Activated effector memory CD4-positive, alpha-beta T cell treated with Interleukin-2 at 50 U/mL for 16 hours (primary cell): Measurements from ENCODE around the gene TMEM101.
"Not testable (repeated sequence)": the region's sequence is repeated elsewhere in the genome, so short reads cannot be mapped to it uniquely, and the experiment has no call there.

ENCODE experiments used
- DNase-seq: peaks from one replicate; pipeline ENCODE4 v3.0.0-alpha.2; 2020

TMEM101 gene

DNA sequence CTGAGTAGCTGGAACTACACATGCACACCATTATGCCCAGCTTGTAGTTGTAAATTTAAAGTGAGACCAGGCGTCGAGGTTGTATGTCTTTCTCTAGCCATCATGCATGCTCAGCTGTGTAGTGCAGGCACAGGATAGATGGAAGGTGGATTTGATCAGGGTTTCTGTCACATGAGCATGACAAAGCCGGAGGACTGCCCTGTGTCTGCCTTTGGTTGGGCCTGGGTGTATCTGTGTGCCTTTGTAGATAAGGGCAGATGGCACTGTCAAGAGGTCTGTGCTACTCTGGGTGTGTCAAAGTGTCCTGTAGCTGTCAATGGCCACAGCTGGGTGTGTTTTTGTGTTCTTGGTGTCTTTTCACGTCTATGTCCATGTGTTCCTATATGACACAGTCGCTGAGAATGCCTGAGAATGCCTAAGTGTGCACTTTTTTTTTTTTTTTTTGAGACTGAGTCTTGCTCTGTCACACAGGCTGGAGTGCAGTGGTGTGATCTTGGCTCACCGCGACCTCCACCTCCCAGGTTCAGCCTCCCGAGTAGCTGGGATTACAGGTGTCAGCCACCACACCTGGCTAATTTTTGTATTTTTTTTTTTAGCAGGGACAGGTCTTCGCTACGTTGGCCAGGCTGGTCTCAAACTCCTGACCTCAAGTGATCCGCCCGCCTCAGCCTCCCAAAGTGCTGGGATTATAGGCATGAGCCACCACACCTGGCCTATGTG is 14.5 kb downstream of the TMEM101 start:
- DNase-seq, result no peak

DNA sequence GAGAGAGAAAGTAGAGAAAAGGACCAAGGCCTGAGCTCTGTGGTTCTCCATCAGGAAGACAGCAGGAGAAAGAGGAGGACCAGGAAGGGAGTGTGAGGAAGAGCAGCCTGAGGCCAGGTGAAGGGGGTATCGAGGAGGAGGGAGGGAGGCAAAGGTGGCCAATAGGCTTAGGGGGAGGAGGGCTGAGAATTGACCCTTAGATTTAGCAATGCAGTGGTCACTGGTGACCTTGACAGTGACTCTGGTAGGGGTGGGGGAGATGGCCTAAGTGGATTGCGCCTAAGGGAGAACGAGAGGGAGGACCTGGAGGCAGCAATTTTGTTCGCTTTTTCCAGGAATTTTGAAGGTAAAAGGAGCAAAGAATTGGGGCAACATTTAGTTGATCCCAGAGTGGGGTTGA is 15.7 kb downstream of the TMEM101 start:
- no peak for DNase-seq

DNA sequence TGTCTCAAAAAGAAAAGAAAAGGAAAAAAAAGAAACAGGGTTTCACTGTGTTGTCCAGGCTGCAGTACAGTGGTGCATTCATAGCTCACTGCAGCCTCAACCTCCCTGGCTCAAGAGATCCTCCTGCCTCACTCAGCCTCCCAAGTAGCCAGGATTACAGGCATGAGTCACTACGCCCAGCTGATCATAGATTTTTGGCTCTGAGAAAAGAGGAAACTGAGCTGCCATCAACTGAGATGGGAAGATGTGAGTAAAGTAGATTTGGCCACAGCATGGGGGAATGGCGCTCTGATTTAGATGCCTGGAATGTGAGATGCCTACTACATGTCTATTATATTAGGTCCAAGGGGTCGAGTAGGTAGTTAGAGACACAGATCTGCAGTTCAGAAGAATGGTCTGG is 16.2 kb downstream of the TMEM101 start:
- no peak for DNase-seq

DNA sequence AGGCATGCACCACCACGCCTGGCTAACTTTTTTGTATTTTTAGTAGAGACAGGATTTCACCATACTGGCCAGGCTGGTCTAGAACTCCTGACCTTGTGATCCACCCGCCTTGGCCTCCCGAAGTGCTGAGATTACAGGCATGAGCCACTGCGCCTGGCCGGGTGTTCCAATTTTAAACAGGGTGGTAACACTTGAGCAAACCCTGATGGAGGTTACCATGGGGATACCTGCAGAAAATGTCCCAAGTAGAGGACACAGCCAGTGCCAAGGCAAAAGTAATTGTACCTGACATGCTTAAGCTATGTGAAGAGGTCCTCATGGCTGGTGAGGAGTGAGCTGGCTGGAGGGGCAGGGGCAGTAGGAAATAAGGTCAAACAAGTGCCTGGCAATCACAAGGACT is 17.6 kb downstream of the TMEM101 start:
- DNase-seq, result not testable (repeated sequence)

DNA sequence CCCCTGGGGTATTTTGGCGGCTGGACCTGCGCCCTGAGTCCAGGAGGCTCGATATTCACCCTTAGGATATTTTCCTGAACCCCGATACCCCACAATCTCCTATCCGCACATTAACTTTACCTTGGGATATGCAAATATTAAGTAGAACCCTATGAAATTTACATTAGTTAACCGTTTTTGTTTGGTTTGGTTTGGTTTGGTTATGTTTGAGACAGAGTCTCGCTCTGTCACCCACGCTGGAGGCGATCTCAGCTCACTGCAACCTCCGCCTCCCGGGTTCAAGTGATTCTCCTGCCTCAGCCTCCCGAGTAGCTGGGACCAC is 19.7 kb downstream of the TMEM101 start:
- no peak for DNase-seq

DNA sequence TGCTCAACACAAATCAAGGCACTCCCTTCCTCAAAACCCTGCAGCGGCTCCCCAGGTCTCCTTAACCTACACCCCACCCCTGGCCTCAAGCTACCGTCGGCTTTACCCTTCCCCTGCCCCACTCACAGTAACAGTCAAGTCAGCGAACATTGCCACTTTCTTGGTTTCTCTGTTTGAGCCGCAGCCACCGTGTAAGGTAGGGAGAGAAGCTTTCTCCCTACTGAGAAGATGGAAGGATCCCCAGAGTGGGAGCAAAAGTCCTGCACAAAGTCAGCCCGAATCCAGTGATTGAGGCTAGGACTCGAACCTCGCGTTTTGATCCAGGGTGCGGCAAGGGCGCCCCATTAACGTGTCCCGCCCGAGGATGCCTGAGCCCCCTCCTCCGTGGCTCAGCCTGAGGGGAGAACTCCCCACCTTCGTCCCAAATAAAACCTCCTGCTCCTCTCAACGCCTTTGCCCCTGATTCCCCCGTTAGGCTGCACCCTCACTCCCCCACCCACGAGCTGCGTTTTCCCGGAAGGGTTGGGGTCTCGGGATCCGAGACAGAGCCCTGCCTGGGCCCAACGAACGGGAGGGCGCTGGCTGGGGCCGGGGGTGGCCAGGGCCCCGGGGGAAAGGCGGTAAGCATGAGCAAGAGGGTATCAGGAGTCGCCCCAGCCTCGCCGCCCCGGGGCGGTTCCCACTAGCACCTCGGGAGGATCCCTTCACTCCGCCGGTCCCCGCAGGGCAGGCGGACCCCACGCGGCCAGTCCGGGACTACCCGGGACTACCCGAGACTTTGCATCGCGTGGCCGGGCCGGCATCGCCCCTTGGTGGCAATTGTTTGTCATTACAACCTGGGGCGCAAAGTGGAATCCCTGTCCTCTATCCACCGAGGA is 20.3 kb downstream of the TMEM101 start:
- DNase-seq, result peak; percentile 45

DNA sequence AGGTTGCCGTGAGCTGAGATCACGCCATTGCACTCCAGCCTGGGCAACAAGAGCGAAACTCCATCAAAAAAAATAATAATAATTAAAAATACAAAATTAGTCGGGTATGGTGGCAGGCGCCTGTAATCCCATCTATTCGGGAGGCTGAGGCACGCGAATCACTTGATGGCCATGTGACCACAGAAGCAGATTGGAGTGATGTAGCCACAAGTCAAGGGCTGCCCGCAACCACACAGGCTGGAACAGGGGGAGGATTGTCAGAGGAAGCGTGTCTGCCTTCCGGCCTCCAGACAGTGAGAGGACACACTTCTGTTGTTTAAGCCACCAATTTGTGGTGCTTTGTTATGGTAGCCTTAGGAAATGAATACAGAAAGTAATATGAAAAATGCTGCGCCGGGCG is 22.1 kb downstream of the TMEM101 start:
- no peak for DNase-seq

DNA sequence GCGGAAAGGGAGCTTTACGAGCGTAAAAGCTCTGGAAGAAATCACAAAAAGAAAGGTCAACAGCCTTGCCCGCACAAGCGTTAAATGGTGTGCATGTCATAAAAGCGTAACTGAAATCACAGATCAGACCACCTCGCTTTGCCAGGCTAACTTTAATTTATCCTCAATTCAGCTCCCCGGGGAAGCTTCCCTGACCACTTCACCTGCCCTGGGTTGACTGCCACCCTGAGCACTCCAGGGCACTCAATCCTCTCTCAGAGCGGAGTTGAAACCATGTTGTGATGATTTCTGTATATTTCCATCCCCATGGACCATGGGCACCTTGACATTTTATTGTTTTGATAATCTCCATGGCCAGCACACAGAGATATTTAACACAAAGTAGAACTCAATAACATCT is 26.5 kb downstream of the TMEM101 start:
- no peak for DNase-seq

DNA sequence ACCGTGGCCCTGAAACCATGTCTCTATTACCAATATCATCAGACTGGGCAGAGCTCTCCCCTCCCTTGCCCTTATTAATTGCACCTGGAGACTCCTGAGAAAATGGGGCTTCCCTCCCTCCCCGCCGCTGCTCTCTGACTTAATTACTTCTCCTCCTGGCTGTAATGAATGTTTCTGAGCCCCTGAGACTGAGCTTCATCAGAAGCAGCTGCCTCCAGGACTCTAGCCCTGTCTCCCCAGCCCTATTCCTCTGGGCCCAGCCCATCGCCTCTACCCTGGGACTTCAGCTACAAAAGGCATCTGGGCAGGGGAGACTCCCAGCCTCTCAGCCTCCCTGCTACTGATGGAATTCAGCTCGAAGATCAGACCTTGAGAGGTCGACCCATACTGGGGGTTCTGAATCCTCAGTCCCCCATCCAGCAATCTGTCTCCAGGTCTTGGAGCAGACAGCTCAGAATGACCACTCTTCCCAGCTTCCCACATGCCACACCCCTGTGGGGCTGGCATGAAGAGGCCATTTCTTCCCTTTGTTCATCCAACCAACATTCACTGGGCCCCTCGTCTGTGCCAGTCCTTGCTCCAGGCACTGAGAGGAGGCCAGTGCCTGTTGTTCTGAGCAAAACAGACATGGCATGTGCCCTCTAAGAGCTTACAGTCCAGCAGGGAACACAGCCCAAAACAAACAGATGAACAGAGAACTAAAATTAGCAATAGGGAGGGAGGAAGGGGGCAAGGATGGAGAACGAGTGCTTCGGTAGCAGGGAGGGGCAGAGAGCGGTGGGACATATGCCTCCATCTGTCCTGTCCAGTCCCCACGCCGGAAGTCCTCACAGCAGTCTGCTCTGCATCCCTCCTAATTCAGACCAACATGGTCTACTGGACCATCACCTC is 27.4 kb downstream of the TMEM101 start:
- no peak for DNase-seq

DNA sequence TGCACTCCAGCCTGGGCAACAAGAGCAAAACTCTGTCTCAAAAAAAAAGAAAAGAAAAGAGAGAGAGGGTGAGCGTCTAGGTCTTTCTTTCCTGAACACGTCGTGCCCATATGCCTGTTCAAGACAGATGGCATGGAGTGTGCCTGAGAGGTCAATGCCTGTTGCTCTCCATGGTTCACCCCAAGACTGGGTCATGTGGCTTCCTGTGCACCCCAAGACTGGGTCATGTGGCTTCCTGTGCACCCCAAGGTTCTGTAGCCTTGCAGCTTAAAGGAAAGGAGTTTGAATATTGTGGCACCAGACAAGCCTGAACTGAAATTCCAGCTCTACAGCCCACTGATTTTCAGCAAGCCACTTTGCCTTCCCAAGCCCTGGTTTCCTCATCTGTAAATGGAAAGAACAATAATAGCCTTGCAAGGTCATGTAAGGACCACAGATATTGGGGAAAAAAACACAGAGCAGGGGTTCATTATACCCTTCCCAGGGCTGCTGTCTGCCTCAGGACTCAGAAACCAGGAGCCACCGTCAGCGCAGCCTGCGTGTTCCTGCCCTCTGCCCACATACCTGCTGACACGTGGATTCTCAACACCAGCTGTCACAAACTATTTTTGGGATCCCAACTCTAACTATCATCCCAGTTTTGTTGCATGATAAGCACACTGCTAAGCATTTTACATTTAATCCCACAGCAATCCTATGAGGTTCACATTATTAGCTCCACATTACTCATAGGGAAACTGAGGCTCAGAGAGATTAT is 28.4 kb downstream of the TMEM101 start:
- no peak for DNase-seq

DNA sequence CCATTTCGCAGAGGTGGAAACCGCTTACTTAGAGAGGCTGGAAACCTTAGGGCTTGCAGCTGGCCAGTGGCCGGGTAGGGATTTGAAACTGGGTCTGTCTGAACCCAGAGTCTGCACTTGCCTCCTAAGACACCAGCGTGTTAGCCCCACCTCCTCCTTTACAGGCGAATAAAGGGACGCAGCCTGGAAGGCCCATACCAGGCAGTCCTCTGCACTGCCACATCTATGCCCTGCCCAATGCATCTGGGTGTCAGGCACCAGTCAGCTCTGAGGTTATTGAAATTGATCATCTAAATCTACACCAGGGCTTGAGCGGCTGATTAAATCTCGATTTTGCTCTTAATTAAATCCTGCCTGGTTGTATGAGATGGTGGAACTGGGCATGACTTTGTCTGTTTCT is 30.2 kb downstream of the TMEM101 start:
- DNase-seq, result no peak

DNA sequence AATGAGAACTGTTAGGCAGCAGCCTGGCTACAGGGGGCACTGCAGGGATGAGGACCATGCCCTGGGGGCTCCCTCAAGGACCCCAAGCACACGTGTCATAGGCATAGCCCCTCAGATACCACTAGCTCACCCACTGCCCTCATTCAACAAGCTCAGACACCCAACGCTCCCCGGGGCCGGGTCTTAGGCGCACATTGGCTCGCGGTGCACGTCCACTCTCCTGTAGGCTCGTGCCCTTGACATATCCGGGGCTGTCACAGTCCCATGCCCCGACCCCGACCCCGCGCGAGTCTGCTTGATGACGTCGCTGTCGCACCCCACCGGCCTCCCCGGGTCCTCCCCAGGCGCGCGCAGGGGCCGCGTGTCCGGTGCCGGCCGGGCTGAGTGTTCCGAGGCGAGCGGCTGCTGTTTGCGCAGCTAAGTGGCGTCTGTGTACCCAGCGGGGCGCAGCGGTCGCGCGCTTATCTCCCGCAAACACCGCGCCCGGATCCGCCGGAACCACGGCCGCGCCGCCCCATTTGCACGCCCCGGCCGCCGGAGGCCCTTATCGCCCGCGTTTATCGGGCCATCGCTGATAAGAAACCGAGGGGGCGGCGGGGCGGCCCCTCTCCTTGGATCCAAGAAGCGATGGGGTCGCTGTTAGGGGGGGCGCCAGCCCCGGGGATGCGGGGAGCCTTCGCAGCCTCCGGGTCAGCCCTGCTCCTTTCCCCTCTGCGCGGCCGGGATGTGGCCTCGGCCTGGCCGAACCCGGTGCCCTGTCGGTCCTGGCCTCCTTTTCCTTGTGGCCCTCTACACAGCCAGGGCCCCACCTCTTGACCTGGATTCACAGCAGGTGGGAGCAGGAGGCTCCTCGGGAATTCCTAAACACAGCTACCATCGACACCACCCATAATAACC is 31.0 kb downstream of the TMEM101 start:
- no peak for DNase-seq

DNA sequence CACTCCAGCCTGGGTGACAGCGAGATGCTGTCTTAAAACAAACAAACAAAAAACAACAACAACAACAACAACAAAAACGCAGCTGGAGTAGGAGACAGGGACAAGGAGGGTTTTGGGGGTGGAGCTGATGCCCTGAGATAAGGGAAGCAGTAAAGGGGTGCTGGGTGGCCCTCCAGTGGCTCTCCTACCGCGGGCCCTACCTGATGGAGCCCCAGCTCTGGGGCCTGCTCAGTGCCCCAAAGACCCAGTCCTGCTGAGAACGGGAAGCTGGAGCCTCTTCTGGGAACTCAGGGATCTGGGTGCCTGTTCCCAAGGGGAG is 31.6 kb downstream of the TMEM101 start:
- no peak for DNase-seq

DNA sequence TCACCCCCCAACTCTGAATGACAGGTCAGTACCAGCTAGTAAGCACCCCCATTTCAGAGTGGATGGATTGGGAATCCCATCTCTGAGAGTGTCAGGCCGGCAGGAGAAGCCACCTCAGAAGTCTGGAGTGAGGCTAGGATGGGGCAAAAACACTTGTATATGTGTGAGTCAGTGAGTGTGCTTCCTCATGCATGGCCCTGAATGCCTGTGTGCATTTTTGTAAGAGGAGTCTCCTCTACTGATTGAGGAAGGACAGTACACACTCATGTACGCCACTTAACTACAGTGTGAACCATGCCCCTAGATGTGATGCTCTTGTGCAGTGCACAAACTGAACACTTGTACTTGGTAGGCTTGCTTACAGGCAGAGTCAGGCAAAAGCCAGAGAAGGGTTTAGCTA is 32.6 kb downstream of the TMEM101 start:
- DNase-seq, result no peak

DNA sequence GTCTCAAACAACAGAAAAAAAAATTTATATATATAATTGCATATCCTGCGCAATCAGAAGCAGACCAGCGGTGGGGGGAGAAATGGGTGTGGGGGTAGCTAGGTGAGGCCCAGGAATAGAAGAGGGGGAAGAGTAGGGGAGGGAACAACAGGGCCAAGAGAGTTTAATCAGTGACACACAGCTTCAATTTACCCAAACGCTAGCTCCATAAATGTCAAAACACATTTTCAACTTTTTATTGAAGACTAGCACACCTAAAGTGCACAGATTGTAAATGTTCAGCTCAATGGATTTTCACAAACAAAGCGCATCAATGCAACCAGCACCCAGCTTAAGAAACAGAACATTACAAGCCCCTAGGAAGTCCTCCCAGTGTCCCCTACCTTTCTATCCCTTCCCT is 35.1 kb downstream of the TMEM101 start:
- no peak for DNase-seq

DNA sequence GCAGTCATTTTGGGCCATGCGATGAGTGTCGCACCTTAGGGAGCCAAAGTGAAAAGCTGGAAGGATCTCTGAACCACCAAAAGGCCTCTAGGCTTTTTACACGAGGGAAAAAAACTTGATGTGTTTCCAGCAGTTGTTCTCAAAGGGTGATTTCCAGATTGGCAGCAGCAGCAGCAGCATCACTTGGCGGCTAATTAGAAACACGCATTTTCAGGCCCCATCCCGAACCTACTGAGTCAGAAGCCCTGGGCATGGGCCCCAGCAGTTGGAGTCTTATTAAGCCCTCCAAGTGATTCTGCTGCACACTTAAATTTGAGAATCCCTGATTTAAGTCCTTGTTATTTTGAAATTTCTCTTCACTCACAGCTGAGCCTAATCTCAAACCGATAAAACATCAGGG is 35.8 kb downstream of the TMEM101 start:
- DNase-seq, result no peak

DNA sequence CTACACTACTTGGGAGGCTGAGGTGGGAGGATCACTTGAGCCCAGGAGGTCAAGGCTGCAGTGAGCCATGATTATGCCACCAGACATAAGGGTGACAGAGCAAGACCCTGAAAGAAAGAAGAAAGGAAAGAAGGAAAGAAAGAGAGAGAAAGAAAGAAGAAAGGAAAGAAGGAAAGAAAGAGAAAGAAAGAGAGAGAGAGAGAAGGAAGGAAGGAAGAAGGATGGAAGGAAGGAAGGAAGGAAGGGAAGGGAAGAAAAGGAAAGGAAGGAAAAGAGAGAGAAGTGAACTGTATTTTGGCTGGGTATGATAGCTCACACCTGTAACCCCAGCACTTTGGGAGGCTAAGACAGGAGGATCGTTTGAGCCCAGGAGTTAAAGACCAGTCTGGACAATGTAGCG is 36.7 kb downstream of the TMEM101 start:
- no peak for DNase-seq

DNA sequence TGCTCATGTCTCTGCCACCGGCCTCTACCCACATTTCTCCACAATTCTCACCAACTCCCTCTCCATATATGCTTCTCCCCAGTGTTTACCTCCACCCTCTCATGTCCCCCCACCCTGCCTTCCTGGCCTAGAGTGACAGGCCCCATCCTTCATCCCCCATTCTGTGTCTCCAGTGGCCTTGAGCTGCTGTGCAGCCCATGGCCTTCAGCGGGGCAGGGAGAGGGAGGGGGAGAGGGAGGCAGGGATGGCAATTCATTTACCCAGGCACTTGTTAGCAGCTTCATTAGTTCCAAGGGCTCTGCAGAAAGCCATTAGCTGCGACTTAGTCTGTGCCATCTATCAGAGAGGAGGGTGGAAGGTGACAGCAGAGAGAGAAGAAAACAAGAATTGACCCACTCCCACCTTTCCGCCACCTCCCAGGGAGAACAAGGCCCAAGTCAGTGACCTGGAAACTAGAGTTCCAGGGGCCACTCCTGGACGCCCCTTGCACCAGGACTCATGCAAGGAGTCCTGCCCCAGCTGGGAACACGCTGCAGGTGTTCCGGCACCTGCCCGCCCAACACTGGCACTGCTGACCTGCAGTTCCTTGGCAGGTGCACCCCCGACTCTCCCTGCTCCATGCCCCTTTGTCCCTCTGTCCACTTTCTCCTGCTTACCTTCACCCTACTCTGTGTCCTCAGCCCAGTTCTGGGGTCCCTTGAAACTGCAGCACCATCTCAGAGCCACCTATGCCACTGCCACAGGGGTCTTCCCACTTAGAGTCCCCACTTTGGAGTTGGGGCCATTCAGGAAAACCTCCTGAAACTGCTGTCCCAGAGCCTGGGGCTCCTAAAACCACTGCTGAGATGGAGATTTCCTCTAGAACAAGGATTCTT is 37.6 kb downstream of the TMEM101 start:
- no peak for DNase-seq

DNA sequence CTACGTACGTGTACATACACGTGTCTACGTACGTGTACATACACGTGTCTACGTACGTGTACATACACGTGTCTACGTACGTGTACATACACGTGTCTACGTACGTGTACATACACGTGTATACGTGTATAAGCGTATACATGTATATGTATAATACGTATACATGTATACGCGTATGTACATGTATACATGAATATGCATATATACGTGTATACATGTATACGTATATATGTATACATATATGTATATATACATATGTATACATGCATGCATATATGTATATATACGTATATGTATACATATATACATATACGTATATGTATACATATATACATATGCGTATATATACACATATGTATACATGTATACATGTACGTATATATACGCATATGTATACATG is 38.9 kb downstream of the TMEM101 start:
- no peak for DNase-seq

DNA sequence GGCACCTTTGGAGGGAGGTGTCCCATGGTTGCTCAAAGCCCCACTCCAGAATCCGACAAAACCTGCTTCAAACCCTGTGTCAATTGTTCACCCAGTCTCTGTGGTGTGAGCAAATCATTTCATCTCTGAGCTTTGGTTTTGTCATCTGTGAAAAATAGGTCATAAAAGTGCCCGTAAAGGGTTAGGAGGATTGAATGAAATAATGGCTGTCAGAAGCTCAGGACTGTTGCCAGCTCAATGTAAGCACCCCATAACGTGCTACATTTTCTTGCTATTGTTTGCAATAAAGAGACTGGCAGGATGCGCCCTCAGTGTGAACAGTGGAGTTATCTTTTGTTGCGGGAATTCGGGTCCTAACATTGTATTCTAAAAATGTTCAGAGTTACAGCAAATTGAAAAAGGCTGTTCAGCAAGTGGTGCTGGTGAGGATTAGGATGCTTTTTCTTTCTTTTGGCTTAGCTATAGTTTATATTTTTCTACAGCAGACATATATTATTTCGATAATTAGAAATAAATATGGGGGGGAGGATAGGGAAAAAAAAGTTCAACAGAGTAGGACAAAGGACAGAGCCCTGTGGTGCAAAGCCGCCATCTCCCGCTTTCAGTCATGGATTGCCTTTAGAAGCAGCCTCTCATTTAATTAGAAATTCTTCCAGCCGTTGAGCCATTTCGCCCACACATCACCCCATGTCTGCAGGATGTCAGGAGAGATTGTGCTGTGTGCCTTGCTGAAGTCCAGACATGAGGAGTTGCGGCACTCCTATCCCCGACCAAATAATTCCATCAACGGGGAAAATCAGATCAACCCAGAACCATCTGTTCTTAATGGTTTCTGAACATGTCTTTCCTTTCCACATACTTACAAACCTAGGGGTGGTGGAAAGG is 40.1 kb downstream of the TMEM101 start:
- no peak for DNase-seq
